Stimulated activated CD8-positive, alpha-beta memory T cell treated with anti-CD3 and anti-CD28 coated beads, Interleukin-7, amount 100 ng/mL, for 48 hours (primary cell): ENCODE measurements around the gene ZDHHC22.

Experiments
- DNase-seq, 2 donors: peaks; one replicate each; pipeline ENCODE4 v3.0.0-alpha.2; 2020; ENCODE audit warnings: low read depth in 1 of 2; ENCODE audit errors: extremely low read depth in 1 of 2

ZDHHC22 gene

DNA sequence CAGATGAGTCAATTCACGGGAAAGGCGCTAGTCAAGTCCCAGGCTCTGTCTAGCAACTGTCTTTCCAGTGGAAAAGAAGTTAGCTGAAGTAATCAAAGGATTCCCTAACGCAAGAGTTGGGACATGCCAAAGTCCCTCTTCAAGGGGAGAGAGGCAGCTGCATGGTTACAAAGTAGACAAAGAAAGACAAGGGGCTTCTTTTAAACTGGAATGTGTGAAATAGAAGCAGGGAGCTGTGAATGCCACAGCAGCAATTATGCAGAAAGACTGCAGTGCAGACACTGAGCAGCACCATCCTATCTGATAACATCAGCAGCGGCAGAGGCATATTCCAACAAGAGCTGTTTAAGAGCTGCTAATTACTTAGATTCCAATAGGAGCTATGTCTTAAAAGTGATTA lies 56.1 kb downstream of the ZDHHC22 start:
- DNase-seq = no peak

DNA sequence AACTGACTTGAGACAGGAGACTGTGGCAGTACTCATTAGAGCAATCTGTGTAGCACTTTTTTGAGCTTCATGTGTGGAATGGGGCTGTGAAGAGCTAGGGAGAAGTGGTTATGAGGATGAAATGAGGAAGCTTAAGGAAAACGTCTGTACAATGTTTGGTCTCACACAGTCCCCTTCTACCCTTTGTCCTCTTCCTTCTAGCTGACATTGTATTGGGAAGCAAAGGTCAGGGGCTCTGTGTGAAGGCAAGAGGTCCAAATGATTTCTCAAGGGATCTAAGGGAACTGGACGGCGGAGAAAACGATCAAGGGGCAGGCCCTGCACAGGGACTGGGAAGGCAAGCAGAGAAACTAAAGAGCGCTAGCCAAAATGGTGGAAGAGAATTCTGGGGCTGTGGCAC lies 56.6 kb downstream of the ZDHHC22 start:
- no peak for DNase-seq

DNA sequence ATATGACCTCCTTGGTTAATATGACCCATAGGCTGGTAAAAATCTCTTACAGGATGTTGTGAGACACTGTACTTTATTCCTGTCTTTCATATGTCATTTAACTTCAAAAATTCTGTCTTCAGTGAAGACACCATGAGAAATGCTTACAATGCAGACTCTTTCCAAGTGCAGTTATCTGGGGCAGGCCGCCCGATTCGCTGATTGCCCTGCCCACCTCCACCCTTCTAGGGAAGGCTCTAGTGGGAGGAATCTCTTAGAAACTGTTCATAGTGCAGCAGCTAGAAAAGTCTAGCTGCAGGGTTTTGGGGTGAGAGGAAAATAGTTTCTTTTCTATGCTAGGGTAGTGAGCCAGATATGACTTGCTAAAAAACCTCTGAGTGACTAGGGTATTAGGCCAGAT lies 58.5 kb downstream of the ZDHHC22 start:
- DNase-seq = no peak

DNA sequence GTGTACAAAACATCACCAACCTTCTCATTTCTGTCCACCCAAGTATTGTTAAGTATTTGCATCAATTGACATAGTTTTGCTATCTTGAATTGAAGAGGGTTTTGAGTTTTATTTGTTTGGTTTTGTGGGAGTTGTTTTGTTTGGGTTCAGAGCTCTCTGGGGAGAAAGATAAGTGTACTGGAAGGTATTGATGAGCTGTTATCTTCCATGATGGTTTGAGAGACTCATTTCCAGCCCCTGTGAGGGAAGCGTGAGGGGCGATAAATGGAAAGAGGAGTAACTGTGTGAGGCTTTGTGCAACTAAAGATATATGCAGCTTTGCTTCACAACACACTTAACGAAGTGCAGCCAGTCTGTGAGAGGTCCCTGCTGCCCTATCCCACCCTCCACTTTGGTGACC lies 59.2 kb downstream of the ZDHHC22 start:
- no peak for DNase-seq
